Measurements from ENCODE around the gene NFKB2.

NFKB2 gene

GRCh38 chr10:102382871-102383270 lies 12.6 kb upstream of the NFKB2 start:
- H3K27ac Mint-ChIP-seq, result no peak overlapping the region
- peaks cover 22% of the 10 kb centered on the region for H3K36me3 Mint-ChIP-seq
- H3K4me3 Mint-ChIP-seq, result no peak overlapping the region
- no peaks in the 10 kb centered on the region for H3K27me3 Mint-ChIP-seq
- CTCF ChIA-PET, result interaction anchor here (2.1 to 3.1 kb wide), 2 partner anchors 31 to 152 kb away, joined by 6 to 15 read pairs; no protein-coding TSS in a partner anchor
- H3K9me3 Mint-ChIP-seq, result no peaks in the 10 kb centered on the region
- no peak for DNase-seq
- no peaks in the 10 kb centered on the region for H3K4me1 Mint-ChIP-seq

- DNase-seq, result no peak
- H3K4me1 Mint-ChIP-seq, result no peaks in the 10 kb centered on the region
- no peak overlapping the region for H3K4me3 Mint-ChIP-seq
- no peak overlapping the region for H3K27ac Mint-ChIP-seq
- H3K9me3 Mint-ChIP-seq, result no peaks in the 10 kb centered on the region
- H3K36me3 Mint-ChIP-seq, result peaks cover 20% of the 10 kb centered on the region
- CTCF ChIA-PET, result interaction anchor here (0.6 to 3.1 kb wide), 9 partner anchors 9 to 199 kb away, joined by 3 to 15 read pairs (median 6); no protein-coding TSS in a partner anchor
- peaks cover 4% of the 10 kb centered on the region for H3K27me3 Mint-ChIP-seq
Observed at GRCh38 chr10:102384053-102384452, 11.5 kb upstream of the NFKB2 start.

DNA sequence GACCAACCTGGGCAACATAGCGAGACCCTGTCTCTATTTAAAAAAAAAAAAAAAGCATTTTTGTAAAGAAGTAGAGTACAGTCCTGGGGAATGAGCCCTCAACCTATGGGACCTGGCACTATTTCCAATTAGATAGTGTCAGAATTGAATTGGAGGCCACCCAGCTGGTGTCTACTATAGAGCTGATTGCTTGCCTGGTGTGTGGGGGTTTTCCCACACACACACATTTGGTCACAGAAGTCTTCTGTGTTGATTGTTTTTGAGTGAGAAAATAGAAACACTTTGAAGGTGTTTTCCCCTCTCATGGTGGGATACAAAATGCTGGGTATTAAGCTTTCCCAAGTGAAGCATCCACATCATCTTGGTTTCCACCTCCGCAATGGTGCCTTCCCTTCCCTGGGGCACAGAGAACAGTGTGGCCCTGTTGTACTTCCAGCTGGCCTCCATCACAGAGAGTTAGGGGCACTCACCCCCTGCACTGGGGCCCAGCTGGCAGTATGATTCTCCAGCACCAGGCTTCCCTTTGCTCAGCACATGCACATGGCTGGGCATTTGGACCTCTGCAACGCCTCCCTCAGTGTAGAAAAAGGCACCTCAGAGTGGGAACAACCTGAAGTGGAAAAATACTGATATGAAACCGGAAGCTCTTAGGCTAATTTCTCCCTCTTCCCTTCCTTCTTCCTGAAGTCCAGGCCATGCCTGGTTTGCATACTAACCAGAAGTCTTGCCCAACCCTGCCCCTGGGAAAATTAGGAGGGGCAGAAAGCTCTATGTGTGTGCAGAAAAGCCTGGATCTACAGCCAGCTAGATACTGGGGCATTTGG lies 10.7 kb upstream of the NFKB2 start:
- Mint-ChIP-seq H3K36me3 (peaks cover 15% of the 10 kb centered on the region), H3K4me1 (no peaks in the 10 kb centered on the region), H3K9me3 (no peaks in the 10 kb centered on the region), H3K4me3 (no peak overlapping the region), H3K27ac (no peak overlapping the region), H3K27me3 (peaks cover 4% of the 10 kb centered on the region)
- CTCF ChIA-PET, result interaction anchor here (0.6 to 3.1 kb wide), 10 partner anchors 8 to 199 kb away, joined by 3 to 15 read pairs (median 6); no protein-coding TSS in a partner anchor
- no peak for DNase-seq

DNA sequence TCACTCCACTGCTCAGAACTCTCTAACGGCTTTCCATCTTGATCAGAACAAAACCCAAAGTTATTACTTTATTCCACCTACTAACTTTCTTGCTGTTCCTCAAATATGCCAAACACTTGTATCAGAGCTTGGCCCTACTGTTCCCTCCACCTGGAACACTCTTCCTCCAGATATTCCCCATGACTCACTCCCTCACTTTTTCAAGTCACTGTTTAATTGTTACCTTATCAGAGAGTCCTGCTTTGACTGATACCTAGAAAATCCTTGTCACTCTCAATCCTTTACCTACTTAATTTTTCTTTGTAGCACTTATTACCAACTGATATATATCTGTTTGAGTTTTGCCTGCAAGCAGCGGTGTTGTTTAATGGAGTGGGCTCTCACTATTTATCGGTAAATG lies 5.6 kb upstream of the NFKB2 start:
- Mint-ChIP-seq H3K9me3 (no peaks in the 10 kb centered on the region), H3K27me3 (peaks cover 14% of the 10 kb centered on the region), H3K36me3 (no peaks in the 10 kb centered on the region), H3K4me3 (no peak overlapping the region), H3K27ac (no peak overlapping the region), H3K4me1 (peaks cover 10% of the 10 kb centered on the region)
- no peak for DNase-seq
- CTCF ChIA-PET, result interaction anchor here (1.4 to 1.7 kb wide), 2 partner anchors 158 to 193 kb away, joined by 3 to 7 read pairs; no protein-coding TSS in a partner anchor

DNA sequence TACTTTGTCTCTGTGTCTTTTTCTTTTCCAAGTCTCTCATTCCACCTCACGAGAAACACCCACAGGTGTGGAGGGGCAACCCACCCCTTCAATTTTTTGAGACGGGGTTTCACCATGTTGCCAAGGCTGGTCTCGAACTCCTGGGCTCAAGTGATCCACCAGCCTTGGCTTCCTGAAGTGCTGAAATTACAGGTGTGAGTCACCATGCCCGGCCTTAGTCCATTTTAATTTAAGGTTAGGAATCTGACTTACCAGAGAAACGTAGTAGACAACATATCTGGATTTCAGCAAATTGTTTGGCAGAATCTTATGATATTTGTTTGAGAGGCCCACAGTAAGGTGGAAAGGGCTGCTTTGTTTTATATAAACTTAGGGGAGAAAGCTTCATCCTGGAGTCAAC lies 3.2 kb upstream of the NFKB2 start:
- peaks cover 14% of the 10 kb centered on the region for H3K27me3 Mint-ChIP-seq
- CTCF ChIA-PET, result interaction anchor here (0.7 to 13.7 kb wide), 9 partner anchors 8 to 191 kb away, joined by 3 to 174 read pairs (median 5); partner anchors contain the start of genes ACTR1A and ELOVL3
- no peak for DNase-seq
- H3K4me1 Mint-ChIP-seq, result peaks cover 25% of the 10 kb centered on the region
- H3K9me3 Mint-ChIP-seq, result no peaks in the 10 kb centered on the region
- no peak overlapping the region for H3K4me3 Mint-ChIP-seq
- no peak overlapping the region for H3K27ac Mint-ChIP-seq
- H3K36me3 Mint-ChIP-seq, result peaks cover 16% of the 10 kb centered on the region

GRCh38 chr10:102393411-102394078 lies 2.0 kb upstream of the NFKB2 start:
- H3K36me3 Mint-ChIP-seq, result peaks cover 25% of the 10 kb centered on the region
- H3K4me1 Mint-ChIP-seq, result peaks cover 38% of the 10 kb centered on the region
- H3K9me3 Mint-ChIP-seq, result no peaks in the 10 kb centered on the region
- H3K27ac Mint-ChIP-seq, result peak overlapping the region; percentile 96
- H3K27me3 Mint-ChIP-seq, result peaks cover 10% of the 10 kb centered on the region
- CTCF ChIA-PET, result interaction anchor here (0.7 to 13.7 kb wide), 23 partner anchors 9 to 224 kb away, joined by 3 to 174 read pairs (median 4); partner anchors contain the start of genes ACTR1A, ELOVL3, GBF1 and PITX3
- H3K4me3 Mint-ChIP-seq, result peak overlapping the region; percentile 79
- no peak for DNase-seq

GRCh38 chr10:102394079-102394800 lies 1.3 kb upstream of the NFKB2 start:
- CTCF ChIA-PET, result interaction anchor here (0.7 to 13.7 kb wide), 20 partner anchors 9 to 225 kb away, joined by 3 to 174 read pairs (median 4); partner anchors contain the start of genes ELOVL3, FBXL15, GBF1 and PITX3
- Mint-ChIP-seq H3K36me3 (peaks cover 28% of the 10 kb centered on the region), H3K4me3 (peak overlapping the region; percentile 79), H3K27me3 (peaks cover 10% of the 10 kb centered on the region), H3K4me1 (peaks cover 42% of the 10 kb centered on the region), H3K9me3 (no peaks in the 10 kb centered on the region), H3K27ac (peak overlapping the region; percentile 96)
- peak; percentile 99 for DNase-seq

GRCh38 chr10:102394801-102395399 lies 605 bp upstream of the NFKB2 start:
- peaks cover 33% of the 10 kb centered on the region for H3K36me3 Mint-ChIP-seq
- CTCF ChIA-PET, result interaction anchor here (0.5 to 13.7 kb wide), 5 partner anchors 14 to 165 kb away, joined by 3 to 174 read pairs (median 4); partner anchors contain the start of genes CUEDC2, ELOVL3 and FBXL15
- H3K27me3 Mint-ChIP-seq, result peaks cover 10% of the 10 kb centered on the region
- H3K4me3 Mint-ChIP-seq, result peak overlapping the region; percentile 79
- peak overlapping the region; percentile 96 for H3K27ac Mint-ChIP-seq
- H3K4me1 Mint-ChIP-seq, result peaks cover 48% of the 10 kb centered on the region
- H3K9me3 Mint-ChIP-seq, result no peaks in the 10 kb centered on the region
- peak; percentile 58 for DNase-seq

DNA sequence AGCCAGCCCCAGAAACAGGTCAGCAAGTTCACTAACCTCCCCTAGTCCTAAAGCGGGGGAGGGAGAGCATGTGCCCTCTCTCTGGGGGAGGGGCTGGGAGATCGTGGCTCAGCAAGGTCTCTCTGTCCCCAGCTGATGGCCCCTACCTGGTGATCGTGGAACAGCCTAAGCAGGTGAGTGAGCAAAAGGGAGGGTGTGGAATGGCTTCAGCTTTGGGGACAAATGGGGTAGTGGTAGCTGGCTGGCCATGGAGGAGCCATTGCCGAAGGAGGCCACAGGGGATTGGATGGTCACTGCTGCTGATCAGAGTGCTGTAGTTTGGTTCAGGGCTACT lies 779 bp downstream of the NFKB2 start:
- DNase-seq, result no peak
- peaks cover 39% of the 10 kb centered on the region for H3K36me3 Mint-ChIP-seq
- peaks cover 48% of the 10 kb centered on the region for H3K4me1 Mint-ChIP-seq

DNA sequence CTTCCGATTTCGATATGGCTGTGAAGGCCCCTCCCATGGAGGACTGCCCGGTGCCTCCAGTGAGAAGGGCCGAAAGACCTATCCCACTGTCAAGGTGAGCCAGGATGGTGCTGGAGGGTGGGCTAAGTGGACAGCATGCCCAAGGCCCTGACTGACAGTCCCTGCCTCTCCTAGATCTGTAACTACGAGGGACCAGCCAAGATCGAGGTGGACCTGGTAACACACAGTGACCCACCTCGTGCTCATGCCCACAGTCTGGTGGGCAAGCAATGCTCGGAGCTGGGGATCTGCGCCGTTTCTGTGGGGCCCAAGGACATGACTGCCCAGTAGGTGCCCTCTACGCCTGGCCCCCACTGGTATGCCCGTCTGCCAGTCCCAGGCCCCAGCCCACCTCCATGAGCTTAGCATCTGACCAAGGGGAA lies 1.2 kb downstream of the NFKB2 start:
- Mint-ChIP-seq H3K27ac (peak overlapping the region; percentile 96), H3K27me3 (no peaks in the 10 kb centered on the region), H3K4me3 (peak overlapping the region; percentile 79), H3K9me3 (no peaks in the 10 kb centered on the region), H3K36me3 (peaks cover 39% of the 10 kb centered on the region), H3K4me1 (peaks cover 48% of the 10 kb centered on the region)
- CTCF ChIA-PET, result interaction anchor here (0.9 to 13.7 kb wide), 5 partner anchors 16 to 187 kb away, joined by 3 to 174 read pairs (median 4); partner anchors contain the start of genes ELOVL3 and FBXL15
- DNase-seq, result no peak

More for the DNA sequence above, 779 bp downstream of the NFKB2 start:
- H3K9me3 Mint-ChIP-seq, result no peaks in the 10 kb centered on the region
- no peaks in the 10 kb centered on the region for H3K27me3 Mint-ChIP-seq
- H3K4me3 Mint-ChIP-seq, result peak overlapping the region; percentile 79
- CTCF ChIA-PET, result interaction anchor here (1.2 to 13.7 kb wide), 4 partner anchors 24 to 187 kb away, joined by 3 to 174 read pairs (median 4); partner anchors contain the start of genes ELOVL3 and FBXL15
- peak overlapping the region; percentile 96 for H3K27ac Mint-ChIP-seq

DNA sequence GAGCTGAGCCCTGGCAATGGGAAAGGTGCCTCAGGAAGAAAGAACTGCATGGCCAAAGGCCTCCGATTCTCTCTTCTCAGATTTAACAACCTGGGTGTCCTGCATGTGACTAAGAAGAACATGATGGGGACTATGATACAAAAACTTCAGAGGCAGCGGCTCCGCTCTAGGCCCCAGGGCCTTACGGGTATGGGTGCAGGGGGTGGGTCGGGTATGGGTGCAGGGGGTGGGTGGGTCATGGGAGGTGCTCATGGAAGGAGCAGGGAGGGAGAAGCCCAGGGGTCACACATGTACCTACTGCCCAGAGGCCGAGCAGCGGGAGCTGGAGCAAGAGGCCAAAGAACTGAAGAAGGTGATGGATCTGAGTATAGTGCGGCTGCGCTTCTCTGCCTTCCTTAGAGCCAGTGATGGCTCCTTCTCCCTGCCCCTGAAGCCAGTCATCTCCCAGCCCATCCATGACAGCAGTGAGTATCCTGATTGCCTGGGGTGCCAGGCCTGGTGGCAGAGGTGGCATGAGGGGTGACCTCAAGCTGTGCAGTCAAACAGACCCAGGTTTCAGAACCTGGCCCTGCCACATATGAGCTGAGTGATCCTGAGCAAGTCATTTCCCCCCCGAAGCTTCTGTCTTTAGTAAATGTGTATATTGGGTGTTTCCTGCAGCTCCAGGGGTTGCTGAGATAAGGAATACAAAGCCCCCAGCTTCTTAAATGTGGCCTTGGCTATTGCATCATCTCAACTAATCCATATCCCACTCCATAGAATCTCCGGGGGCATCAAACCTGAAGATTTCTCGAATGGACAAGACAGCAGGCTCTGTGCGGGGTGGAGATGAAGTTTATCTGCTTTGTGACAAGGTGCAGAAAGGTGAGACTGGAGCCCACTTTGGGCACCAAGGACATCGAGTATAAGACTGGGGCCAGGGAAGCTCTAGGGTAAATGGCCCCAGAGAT lies 2.0 kb downstream of the NFKB2 start:
- peaks cover 45% of the 10 kb centered on the region for H3K36me3 Mint-ChIP-seq
- H3K4me1 Mint-ChIP-seq, result peaks cover 48% of the 10 kb centered on the region
- DNase-seq, result no peak
- H3K9me3 Mint-ChIP-seq, result no peaks in the 10 kb centered on the region
- H3K27ac Mint-ChIP-seq, result peak overlapping the region; percentile 96
- H3K4me3 Mint-ChIP-seq, result peak overlapping the region; percentile 79
- H3K27me3 Mint-ChIP-seq, result no peaks in the 10 kb centered on the region
- CTCF ChIA-PET, result interaction anchor here (0.8 to 13.7 kb wide), 10 partner anchors 9 to 228 kb away, joined by 3 to 174 read pairs (median 6); partner anchors contain the start of genes ELOVL3 and FBXL15
